HT1080 (cell line): Measurements from ENCODE around the gene GRAMD1A. TPM values are rescaled to one million over a fixed set of nuclear protein-coding genes. Genes with fewer than 3 reads are reported as not detected.
"Not testable (repeated sequence)": the region's sequence is repeated elsewhere in the genome, so short reads cannot be mapped to it uniquely, and the experiment has no call there.

Experiments used
- DNase-seq: peaks from one replicate; pipeline ENCODE4 v3.0.0-alpha.2; 2015; ENCODE audit warnings: low read depth
- total RNA-seq: library from RNA; depleted of rRNA; stranded (reverse); fragments of >200 nt; shearing (Covaris generic); gene quantifications from 2 replicates; pipeline ENCODE4 v1.2.3, GENCODE V29; 2014

Gene GRAMD1A
- total RNA-seq, 1 experiment from 2014 or later = 63.9 TPM

GRCh38 chr19:35034588-35035382 lies 34.7 kb downstream of the GRAMD1A start:
- no peak for DNase-seq

- DNase-seq = no peak
These were observed 37.8 kb downstream of the GRAMD1A start for GRCh38 chr19:35037716-35038622.

DNA sequence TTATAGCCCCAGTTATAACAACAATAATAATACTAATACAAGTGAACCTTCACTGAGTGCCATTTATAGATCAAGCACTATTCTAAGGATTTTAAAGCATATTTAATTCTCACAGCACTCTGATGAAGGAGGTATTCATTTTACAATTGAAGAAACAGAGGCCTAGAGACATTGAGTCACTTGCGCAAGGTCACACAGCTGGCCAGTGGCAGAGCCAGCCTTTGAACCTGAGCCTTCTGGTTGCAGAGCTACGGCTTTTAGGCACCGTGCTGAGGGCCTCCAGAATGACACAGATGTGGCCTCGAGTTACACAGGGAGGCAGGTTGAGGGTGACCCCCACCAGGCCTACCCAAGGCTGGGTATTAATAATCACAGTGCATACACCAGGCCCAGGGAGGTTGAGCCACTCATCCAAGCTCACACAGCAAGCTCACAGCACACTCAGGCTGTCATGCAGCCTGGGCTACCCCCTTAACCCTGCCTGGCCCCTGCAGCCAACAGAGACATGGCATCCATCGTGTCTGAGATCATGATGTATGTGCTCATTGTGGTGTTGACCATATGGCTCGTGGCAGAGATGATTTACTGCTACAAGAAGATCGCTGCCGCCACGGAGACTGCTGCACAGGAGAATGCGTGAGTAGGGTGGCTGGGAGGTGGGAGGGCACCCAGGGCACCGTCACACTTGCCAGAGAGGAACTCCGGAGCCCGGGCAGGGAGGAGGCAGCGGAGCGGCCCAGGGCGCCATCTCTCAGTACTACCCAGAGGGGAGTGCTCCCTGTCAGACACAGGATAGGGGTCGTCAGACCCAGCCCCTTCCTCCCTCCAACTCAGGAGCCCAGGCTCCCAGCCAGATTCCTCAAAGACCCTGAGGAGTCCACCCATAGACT lies 38.7 kb downstream of the GRAMD1A start:
- DNase-seq = no peak

DNA sequence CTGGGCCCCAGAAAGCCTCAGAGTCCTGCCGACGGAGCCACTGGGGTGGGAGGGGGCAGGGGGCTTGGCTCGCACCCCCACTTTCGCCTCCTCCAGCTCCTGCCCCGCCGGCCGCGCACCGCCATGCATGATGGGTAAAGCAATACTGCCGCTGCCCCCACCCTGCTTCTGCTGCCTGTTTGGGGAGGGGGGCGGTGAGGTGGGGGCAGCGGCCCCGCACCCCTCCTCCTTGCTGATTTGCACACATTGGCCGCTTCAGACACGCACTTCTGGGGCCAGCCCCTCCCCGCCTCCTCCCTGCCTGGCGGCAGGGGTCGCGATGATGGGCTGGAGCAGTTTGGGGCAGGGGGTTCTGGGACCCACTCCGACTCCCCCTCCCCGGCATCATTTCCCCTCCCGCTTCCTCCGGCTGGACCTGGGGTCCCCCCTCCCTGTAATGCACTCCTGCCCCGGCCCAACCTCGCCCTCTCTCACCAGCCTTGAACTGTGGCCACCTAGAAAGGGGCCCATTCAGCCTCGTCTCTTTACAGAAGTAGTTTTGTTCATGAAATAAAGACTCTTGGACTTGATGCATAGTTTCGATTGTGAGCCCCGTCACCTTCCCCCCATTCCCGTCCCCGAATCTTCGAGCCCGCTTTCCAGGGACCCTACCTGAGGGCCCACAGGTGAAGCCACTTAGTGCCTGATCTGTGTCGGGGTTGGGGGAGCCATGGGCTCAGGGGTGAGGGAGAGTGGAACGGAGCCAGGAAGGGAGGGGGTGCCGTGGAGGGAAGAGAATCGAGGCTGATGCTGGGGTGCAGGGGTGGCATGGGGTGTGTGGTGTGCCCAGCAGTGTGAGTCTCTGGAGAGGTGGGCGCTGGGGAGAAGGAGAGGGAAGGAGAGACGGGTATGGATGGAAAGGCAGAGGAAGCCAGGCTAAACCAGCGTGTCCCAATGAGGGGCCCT lies 40.0 kb downstream of the GRAMD1A start:
- DNase-seq = no peak

DNA sequence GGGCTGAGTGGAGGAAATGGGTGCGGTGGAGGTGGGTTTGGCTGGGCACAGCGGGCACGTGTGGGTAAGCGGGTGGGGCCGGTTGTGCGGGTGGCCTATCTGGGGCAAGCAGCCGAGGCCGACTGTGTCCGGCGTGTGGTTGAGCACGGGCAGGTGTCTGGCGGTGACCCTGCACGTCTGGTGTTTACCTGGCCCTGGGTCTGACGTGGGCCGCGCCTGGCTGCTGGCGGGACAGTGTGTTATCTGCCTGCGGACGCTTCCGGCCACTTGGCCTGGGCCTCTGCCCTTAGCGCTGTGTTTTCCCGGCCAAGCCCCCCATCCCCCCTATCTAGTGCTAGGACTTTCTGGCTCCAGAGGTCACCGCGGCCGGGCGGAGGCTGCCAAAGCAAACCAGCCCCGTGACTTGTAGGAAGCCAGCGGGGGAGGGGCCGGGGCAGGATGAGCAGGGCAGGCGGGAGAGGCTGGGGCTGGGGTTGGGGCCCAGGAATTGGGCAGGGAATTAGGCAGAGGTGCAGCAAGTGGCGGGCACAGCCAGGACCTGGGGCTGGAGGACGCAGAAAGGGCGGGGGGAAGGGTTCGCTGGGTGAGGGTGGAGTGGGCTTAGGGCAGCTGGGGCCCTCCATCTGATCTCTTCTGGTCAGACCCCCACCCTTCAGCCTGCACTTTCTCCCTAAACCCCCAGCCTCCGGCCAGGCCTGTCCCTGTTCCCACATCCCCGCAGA lies 40.9 kb downstream of the GRAMD1A start:
- DNase-seq = no peak

GRCh38 chr19:35041548-35042055 lies 41.5 kb downstream of the GRAMD1A start, which contains the start of gene HPN:
Gene HPN, plus strand, starts transcription at chr19:35041721. Its CDS starts 786 bp downstream, at chr19:35042507.
- DNase-seq = no peak

DNA sequence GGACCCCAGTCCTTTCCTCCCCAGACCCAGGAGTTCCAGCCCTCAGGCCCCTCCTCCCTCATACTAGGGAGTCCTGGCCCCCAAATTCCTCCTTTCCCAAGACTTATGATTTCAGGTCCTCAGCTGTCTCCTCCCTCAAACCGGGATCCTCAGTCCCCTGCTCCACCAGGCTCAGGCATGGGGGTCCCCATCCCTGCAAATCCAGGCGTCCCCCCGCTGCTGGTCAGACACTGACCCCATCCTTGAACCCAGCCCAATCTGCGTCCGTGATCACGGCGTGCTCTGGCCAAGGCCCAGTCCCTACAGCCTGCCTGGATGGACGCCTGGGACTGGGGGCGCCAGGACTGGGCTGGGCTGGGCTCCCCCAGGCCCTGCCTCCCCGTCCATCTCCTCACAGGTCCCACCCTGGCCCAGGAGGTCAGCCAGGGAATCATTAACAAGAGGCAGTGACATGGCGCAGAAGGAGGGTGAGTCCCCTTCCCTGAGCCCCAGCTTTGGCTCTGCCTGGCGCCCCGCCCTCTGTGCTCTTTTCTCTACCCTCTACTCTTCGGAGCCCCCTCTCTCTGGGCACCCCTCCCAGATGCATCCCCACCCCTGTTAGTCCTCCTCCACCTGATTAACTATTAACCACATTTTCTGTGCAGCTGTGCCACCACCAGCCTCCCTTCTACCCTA lies 42.1 kb downstream of the GRAMD1A start:
- DNase-seq = no peak

- DNase-seq = no peak
These were observed 43.0 kb downstream of the GRAMD1A start for GRCh38 chr19:35042954-35043604.

- no peak for DNase-seq
These were observed 43.8 kb downstream of the GRAMD1A start for GRCh38 chr19:35043906-35044305.

DNA sequence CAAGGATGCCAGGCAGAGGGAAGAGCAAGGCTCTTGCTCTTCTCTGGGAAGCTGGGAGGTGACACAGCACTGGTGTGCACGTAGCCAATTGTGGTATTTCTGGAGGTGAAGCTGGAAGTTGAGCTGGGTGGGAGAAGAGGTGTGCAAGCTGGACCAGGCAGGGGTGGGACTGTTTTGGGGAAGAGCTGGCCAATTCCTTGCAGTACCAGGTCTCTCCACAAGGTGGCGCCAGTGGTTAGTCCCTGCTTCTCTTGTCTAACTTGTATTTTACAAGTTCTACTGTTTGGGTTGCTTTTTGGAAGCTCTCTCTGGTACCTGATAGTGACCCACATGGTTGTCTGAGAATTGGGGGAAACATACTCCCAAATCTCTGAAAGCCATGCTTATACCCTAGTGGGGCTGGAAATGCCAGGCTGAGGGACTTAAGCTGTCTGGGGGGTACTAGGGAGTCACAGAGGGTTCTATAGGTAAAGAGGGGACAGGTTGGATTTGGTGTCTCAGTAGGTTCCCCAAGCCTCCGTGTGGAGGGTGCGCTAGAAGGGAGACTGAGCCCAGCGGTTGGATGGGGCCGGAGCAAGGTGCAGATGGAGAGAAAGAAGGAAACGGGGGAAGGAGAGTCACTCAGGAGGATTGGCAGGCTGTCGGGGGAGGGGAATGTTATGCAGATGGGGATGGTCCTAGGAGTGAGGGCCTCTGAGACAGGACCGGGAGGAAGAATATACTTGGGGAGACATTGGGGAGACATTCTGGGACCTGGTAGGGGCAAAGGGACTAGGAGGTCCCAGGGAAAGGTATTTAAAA lies 44.4 kb downstream of the GRAMD1A start:
- DNase-seq = peak; percentile 66

- peak; percentile 39 for DNase-seq
These were observed 45.7 kb downstream of the GRAMD1A start for GRCh38 chr19:35045667-35046300.

- no peak for DNase-seq
These were observed 46.3 kb downstream of the GRAMD1A start for GRCh38 chr19:35046461-35046860.

DNA sequence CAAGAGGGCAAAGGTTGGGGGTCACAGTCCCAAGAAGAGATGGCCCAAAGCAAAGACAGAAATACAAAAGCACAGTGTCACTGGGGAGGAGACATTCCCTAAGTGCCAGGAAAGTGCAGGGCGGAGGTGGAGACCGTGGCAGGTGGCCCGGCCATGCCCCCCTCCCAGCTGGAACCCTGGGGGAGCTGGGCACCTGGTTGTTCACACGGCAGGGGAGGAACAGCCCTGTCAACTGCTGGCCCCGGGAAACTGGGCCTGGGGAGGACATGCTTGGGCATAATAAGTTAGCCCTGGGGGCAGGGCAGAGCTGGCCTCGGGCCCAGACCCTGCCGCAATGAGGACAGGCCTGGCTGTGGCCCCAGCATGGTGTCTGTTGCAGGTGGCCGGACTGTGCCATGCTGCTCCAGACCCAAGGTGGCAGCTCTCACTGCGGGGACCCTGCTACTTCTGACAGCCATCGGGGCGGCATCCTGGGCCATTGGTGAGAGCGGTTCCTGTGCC lies 48.8 kb downstream of the GRAMD1A start:
- no peak for DNase-seq

DNA sequence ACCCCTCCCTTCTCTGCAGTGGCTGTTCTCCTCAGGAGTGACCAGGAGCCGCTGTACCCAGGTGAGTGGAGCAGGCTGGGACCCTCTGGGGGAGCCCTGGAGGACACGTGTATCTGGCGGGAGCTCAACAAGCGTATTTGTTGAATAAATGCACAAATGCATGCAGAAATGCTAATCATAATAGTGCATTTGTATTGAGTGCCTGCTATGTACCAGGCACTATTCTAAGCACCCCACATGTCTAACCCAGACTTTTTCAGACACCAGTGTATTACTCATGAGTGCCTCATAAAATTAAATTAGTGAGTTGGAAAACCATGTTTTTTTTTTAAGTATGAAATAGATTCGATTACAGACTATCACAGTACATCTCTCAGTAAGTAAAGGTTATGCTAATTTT lies 49.3 kb downstream of the GRAMD1A start:
- DNase-seq = no peak

- not testable (repeated sequence) for DNase-seq
These were observed 50.5 kb downstream of the GRAMD1A start for GRCh38 chr19:35050662-35051061.

GRCh38 chr19:35051268-35051667 lies 51.1 kb downstream of the GRAMD1A start:
- DNase-seq = not testable (repeated sequence)
